ENCODE measurements around the gene CCDC78. TPM values are rescaled to one million over a fixed set of nuclear protein-coding genes. Genes with fewer than 3 reads are reported as not detected.

CCDC78 gene
- total RNA-seq, 1 donor from 2014 or later, result 2.5 TPM

GRCh38 chr16:708019-708418 lies 18.2 kb downstream of the CCDC78 start:
- peaks cover 79% of the 10 kb centered on the region for H3K27me3 ChIP-seq (ENCODE audit: control insufficient read depth, insufficient read depth, low read length)
- no peaks in the 10 kb centered on the region for H3K36me3 ChIP-seq (ENCODE audit: control insufficient read depth, insufficient read depth, low read length)
- TF ChIP-seq CTCF (IDR thresholded peaks at IDR 0.05; ENCODE audit: insufficient read depth, low read length, poor library complexity, severe bottlenecking), result no peak
- no peak overlapping the region for H3K4me3 ChIP-seq (ENCODE audit: low read depth, low read length)
- DNase-seq (ENCODE audit: low read depth), result no peak

DNA sequence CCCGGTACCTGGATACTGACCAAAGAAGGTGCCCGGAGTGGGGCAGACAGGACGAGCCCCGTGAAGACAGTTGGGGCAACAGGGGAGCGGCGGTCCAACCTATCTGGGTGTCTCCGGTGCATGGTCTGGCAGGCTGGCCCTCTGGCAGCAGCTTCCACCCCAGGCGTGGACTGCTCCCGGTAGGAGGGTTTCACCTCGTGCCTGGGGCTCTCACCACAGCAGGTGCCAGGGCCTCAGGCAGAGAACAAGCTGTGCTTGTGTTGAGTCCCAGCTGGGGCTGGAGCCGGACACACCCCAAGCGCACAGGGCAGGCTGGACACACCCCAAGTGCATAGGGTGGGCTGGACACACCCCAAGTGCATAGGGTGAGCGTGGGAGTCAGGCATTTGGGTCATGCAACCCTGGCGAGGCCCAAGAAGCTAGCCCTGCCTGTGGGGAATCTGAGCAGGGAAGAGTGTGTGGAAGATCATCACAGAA lies 19.1 kb downstream of the CCDC78 start:
- Histone ChIP-seq H3K36me3 (ENCODE audit: control insufficient read depth, insufficient read depth, low read length) (no peaks in the 10 kb centered on the region), H3K4me3 (ENCODE audit: low read depth, low read length) (no peak overlapping the region), H3K27me3 (ENCODE audit: control insufficient read depth, insufficient read depth, low read length) (peaks cover 88% of the 10 kb centered on the region)
- TF ChIP-seq CTCF (IDR thresholded peaks at IDR 0.05; ENCODE audit: insufficient read depth, low read length, poor library complexity, severe bottlenecking), result no peak
- no peak for DNase-seq (ENCODE audit: low read depth)

GRCh38 chr16:706189-707061 lies 19.8 kb downstream of the CCDC78 start:
- Histone ChIP-seq H3K36me3 (ENCODE audit: control insufficient read depth, insufficient read depth, low read length) (no peaks in the 10 kb centered on the region), H3K4me3 (ENCODE audit: low read depth, low read length) (no peak overlapping the region), H3K27me3 (ENCODE audit: control insufficient read depth, insufficient read depth, low read length) (peaks cover 95% of the 10 kb centered on the region)
- DNase-seq (ENCODE audit: low read depth), result no peak
- no peak for TF ChIP-seq CTCF (IDR thresholded peaks at IDR 0.05; ENCODE audit: insufficient read depth, low read length, poor library complexity, severe bottlenecking)

DNA sequence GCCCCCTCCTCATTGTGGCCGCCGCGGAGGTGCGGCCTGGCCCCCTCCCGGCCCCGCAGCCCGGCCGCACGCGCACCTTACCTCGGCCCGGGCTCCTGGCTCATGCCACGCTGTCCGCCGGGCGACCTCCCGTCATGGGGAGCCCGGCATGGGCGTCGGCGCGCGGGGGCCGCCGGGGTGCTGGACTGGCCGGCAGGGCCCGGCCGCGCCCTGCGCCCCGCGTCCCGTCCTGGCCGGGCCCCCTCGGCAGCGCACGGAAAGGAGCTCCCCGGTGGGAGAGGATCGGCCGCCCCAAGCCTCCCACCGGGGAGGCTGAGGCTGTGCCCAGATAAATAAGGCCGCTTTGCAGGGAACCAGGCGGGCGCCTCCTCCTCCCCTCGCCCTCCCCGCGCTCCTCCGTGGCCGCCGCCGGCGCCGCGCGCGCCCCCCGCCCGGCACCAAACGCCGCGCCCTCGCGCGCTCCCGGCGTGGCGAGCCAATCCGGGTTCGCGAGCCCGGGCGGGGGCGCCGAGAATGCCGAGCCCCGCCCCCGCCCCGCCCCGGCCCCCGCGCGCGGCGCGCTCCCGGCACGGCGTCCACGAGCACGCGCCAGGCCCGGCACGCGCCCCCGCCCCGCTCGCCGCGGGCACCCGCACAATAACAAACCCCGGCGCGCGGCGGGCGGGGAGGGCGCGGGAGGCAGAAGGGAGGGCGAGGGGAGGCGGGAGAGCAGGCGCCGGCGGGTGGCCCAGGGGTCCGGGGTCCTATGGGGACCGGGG lies 20.6 kb downstream of the CCDC78 start, which contains the start of gene FBXL16:
FBXL16 (minus strand) TSS at position 371 of the 758 bp plus-strand sequence. CDS start 8,396 bp downstream, outside the sequence.
- Histone ChIP-seq H3K36me3 (ENCODE audit: control insufficient read depth, insufficient read depth, low read length) (no peaks in the 10 kb centered on the region), H3K4me3 (ENCODE audit: low read depth, low read length) (no peak within 1 kb of the TSS), H3K27me3 (ENCODE audit: control insufficient read depth, insufficient read depth, low read length) (peaks cover 95% of the 10 kb centered on the region)
- no peak for DNase-seq (ENCODE audit: low read depth)
- no peak for TF ChIP-seq CTCF (IDR thresholded peaks at IDR 0.05; ENCODE audit: insufficient read depth, low read length, poor library complexity, severe bottlenecking)

GRCh38 chr16:704552-705380 lies 21.5 kb downstream of the CCDC78 start:
- no peak overlapping the region for H3K4me3 ChIP-seq (ENCODE audit: low read depth, low read length)

More at GRCh38 chr16:704552-705380, 21.5 kb downstream of the CCDC78 start:
- no peaks in the 10 kb centered on the region for H3K36me3 ChIP-seq (ENCODE audit: control insufficient read depth, insufficient read depth, low read length)
- no peak for DNase-seq (ENCODE audit: low read depth)
- TF ChIP-seq CTCF (IDR thresholded peaks at IDR 0.05; ENCODE audit: insufficient read depth, low read length, poor library complexity, severe bottlenecking), result no peak
- peaks cover 95% of the 10 kb centered on the region for H3K27me3 ChIP-seq (ENCODE audit: control insufficient read depth, insufficient read depth, low read length)

All from kidney epithelial cell (primary cell).